Vagina (tissue), 2 donors: ENCODE data around the gene ADAP1.

Experiments
- CTCF ChIP-seq, 3 experiments: fragments of 450-650 bp in 2 of 3; fragments of 200-600 bp in 1 of 3; sonication (generic) in 1 of 3; IDR thresholded peaks; one replicate each; pipeline ENCODE4 v1.5.1; 2017 to 2019; ENCODE audit warnings: antibody characterized with exemption in 3 of 3, mild to moderate bottlenecking in 2 of 3, moderate library complexity in 2 of 3
- POLR2A ChIP-seq, 2 donors: fragments of 450-650 bp; IDR thresholded peaks; one replicate each; pipeline ENCODE4 v1.6.1; 2017; ENCODE audit warnings: antibody characterized with exemption in 2 of 2, mild to moderate bottlenecking in 2 of 2, moderate library complexity in 2 of 2
- POLR2AphosphoS5 ChIP-seq, 2 donors: sonication (generic); formaldehyde crosslinking; IDR thresholded peaks; one replicate each; pipeline ENCODE4 v1.9.0; 2017; ENCODE audit warnings: antibody characterized with exemption in 2 of 2, mild to moderate bottlenecking in 2 of 2, low read depth in 1 of 2; ENCODE audit not compliant: insufficient read depth in 1 of 2

- TF ChIP-seq CTCF (IDR thresholded peaks at IDR 0.05): no peak
- TF ChIP-seq POLR2AphosphoS5 (IDR thresholded peaks at IDR 0.05; ENCODE audit: insufficient read depth in 1 of 2, low read depth in 1 of 2): no peak
- TF ChIP-seq POLR2A (IDR thresholded peaks at IDR 0.05): no peak
These were observed 34.5 kb downstream of the ADAP1 start for GRCh38 chr7:919924-920341.
